BLaER1 treated with 17β-estradiol and CSF1 and Interleukin-3, amounts not matched to agents 10 nM and 100 nM (cell line): Measurements from ENCODE around the gene ZNF629.
A peak's percentile ranks its signal among the peaks of the same experiment; 100 is the strongest.

Experiments used
- H3K27ac ChIP-seq, 11 experiments: shearing (Covaris generic); formaldehyde crosslinking; 2 replicates each; pipeline ENCODE4 v1.8.1; 2022
- H3K27me3 ChIP-seq, 11 experiments: shearing (Covaris generic); formaldehyde crosslinking; 2 replicates each; pipeline ENCODE4 v1.8.1; 2022
- H3K36me3 ChIP-seq, 11 experiments: shearing (Covaris generic); formaldehyde crosslinking; 2 replicates each; pipeline ENCODE4 v1.8.1; 2022
- H3K4me1 ChIP-seq, 10 experiments: shearing (Covaris generic); formaldehyde crosslinking; 2 replicates each; pipeline ENCODE4 v1.8.1; 2022
- H3K4me2 ChIP-seq, 11 experiments: shearing (Covaris generic); formaldehyde crosslinking; 2 replicates each; pipeline ENCODE4 v1.8.1; 2022
- H3K4me3 ChIP-seq, 10 experiments: shearing (Covaris generic); formaldehyde crosslinking; 2 replicates each; pipeline ENCODE4 v1.8.1; 2022
- H3K9ac ChIP-seq, 11 experiments: shearing (Covaris generic); formaldehyde crosslinking; 2 replicates each; pipeline ENCODE4 v1.8.1; 2022
- H3K9me3 ChIP-seq, 11 experiments: shearing (Covaris generic); formaldehyde crosslinking; replicated peaks in 1 of 11; 2 replicates each; pipeline ENCODE4 v1.8.1; 2022
- H4K20me1 ChIP-seq, 11 experiments: shearing (Covaris generic); formaldehyde crosslinking; 2 replicates each; pipeline ENCODE4 v1.8.1; 2022
- Cebpa-rat ChIP-seq, 11 experiments: shearing (Covaris generic); IDR thresholded peaks; 2 replicates each; pipeline ENCODE4 v1.8.1; 2022

The ZNF629 gene

DNA sequence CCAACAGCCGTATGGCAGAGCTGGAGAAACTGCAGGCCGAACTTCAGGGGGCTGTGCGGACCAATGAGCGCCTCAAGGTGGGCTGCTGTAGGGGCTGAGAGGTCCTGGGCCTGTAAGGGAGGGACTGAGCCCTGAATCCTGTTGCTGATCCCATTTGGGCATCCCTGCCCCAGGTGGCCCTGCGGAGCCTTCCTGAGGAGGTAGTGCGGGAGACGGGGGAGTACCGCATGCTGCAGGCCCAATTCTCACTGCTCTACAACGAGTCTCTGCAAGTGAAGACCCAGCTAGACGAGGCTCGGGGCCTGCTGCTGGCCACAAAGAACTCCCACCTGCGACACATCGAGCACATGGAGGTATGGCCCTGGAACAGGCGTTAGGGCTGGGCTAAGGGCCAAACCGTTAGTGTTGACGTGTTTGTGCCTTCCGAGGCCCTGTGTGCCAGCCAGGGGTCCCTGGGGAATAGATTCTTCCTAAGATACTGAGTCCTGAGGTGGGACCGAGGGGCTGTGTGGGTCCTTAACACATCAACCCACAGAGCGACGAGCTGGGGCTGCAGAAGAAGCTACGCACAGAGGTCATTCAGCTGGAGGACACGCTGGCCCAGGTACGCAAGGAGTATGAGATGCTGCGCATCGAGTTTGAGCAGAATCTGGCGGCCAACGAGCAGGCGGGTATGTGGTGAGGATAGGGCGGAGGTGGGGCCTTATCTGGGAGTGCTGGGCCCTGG lies 20.6 kb downstream of the ZNF629 start:
- no peak overlapping the region for H3K4me2 ChIP-seq
- H3K27ac ChIP-seq, result no peak overlapping the region
- H3K9ac ChIP-seq, result peak overlapping the region in 4 of 11 experiments; percentile 1 to 87 (median 28); a peak in 3 of 22 replicates
- no peaks in the 10 kb centered on the region for H3K27me3 ChIP-seq
- no peaks in the 10 kb centered on the region for H3K9me3 ChIP-seq
- peaks cover 82 to 86% (median 84%) of the 10 kb centered on the region in 11 experiments for H3K36me3 ChIP-seq
- TF ChIP-seq Cebpa-rat (IDR thresholded peaks at IDR 0.05), result no peak
- H4K20me1 ChIP-seq, result peaks cover 0 to 73% (median 37%) of the 10 kb centered on the region in 11 experiments; a peak in 16 of 22 replicates
- H3K4me1 ChIP-seq, result peaks cover 12 to 21% (median 19%) of the 10 kb centered on the region in 10 experiments
- H3K4me3 ChIP-seq, result no peak overlapping the region

DNA sequence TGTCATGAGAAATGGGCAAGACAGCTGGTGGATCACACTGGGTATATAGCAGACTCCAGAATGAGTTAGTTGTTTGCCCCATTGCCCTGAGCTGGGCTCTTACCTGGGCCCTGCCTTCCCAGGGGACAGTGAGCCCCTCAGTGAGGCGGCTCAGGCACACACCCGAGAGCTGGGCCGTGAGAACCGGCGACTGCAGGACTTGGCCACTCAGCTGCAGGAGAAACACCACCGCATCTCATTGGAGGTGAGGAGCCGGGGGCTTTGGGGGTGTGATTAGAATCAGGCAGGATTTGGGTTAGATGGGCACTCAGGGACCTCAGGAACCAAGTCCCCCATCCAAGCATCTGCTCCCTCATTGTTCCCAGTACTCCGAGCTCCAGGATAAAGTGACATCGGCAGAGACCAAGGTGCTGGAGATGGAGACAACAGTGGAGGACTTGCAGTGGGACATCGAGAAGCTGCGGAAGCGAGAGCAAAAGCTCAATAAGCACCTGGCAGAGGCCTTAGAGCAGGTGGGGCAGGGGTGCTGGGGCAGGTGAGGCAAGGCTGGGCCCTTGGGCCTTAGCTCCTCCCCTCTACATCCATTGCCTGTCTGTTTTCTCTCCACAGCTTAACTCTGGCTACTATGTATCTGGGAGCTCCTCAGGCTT lies 22.1 kb downstream of the ZNF629 start:
- TF ChIP-seq Cebpa-rat (IDR thresholded peaks at IDR 0.05), result no peak

DNA sequence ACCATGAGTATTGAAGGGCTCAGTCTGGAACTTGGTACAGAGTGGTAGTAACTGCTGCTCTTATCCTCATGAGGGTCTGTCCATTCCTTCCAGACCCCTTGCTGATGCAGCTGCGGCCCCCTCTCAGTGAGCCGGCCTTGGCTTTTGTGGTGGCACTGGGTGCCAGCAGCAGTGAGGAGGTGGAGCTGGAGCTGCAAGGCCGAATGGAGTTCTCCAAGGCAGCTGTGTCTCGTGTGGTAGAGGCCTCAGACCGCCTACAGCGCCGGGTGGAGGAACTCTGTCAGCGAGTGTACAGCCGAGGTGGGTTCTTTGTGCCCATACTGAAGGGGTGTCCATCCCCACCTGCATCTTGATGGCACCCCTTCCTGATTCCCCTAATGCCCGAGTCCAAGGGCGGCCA lies 22.9 kb downstream of the ZNF629 start:
- Histone ChIP-seq H3K9ac (peak overlapping the region; percentile 4 to 93 (median 88); a peak in 17 of 22 replicates), H3K4me3 (peak overlapping the region in 2 of 10 experiments; percentile 85 to 88; a peak in 2 of 20 replicates), H3K9me3 (no peaks in the 10 kb centered on the region), H3K4me1 (peaks cover 34 to 43% (median 41%) of the 10 kb centered on the region in 10 experiments), H3K36me3 (peaks cover 61 to 76% (median 71%) of the 10 kb centered on the region in 11 experiments), H3K4me2 (peak overlapping the region in 10 of 11 experiments; percentile 88 to 99 (median 96); a peak in 16 of 22 replicates), H3K27me3 (no peaks in the 10 kb centered on the region), H4K20me1 (peaks cover 0 to 57% (median 37%) of the 10 kb centered on the region in 11 experiments; a peak in 16 of 22 replicates), H3K27ac (no peak overlapping the region)
- TF ChIP-seq Cebpa-rat (IDR thresholded peaks at IDR 0.05), result no peak

More for the DNA sequence above, 22.1 kb downstream of the ZNF629 start:
- Histone ChIP-seq H3K9me3 (no peaks in the 10 kb centered on the region), H3K27me3 (no peaks in the 10 kb centered on the region), H3K4me1 (peaks cover 26 to 35% (median 33%) of the 10 kb centered on the region in 10 experiments), H3K4me3 (no peak overlapping the region), H3K27ac (no peak overlapping the region), H3K4me2 (no peak overlapping the region), H4K20me1 (peaks cover 0 to 65% (median 37%) of the 10 kb centered on the region in 11 experiments; a peak in 16 of 22 replicates), H3K36me3 (peaks cover 69 to 77% (median 71%) of the 10 kb centered on the region in 11 experiments), H3K9ac (peak overlapping the region in 10 of 11 experiments; percentile 8 to 93 (median 88); a peak in 13 of 22 replicates)

DNA sequence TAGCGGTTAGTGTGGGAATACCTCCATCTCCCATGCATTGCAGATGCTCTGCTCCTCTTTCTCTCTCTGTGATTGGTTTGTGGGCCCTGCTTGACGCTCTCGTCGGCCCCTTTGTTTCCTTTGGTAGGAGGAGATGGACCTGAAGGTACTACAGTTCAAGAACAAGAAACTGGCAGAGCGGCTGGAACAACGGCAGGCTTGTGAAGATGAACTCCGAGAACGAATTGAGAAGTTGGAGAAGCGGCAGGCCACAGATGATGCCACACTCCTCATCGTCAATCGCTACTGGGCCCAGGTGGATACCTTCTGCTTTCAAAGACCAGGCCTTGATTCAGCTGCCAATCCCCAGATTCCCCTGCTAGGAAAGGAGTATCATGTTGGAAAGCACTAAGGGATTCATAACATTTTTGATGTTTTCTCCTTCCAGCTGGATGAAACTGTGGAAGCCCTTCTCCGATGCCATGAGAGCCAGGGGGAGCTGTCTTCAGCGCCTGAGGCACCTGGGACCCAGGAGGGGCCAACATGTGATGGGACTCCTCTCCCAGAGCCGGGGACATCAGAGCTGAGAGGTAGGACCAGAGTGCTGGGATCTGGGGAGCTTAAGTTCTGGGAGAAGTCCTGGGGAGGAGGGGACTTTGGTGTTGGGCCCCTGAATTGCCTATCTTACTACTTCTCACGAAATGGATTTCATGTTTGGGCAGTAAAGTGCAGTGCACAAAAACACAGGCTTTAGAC lies 23.8 kb downstream of the ZNF629 start:
- peaks cover 51 to 72% (median 62%) of the 10 kb centered on the region in 11 experiments for H3K36me3 ChIP-seq
- no peak for TF ChIP-seq Cebpa-rat (IDR thresholded peaks at IDR 0.05)
- peaks cover 44 to 53% (median 50%) of the 10 kb centered on the region in 10 experiments for H3K4me1 ChIP-seq
- peak overlapping the region; percentile 77 to 93 (median 88) for H3K9ac ChIP-seq
- peaks cover 0 to 48% (median 31%) of the 10 kb centered on the region in 11 experiments; a peak in 16 of 22 replicates for H4K20me1 ChIP-seq
- H3K4me2 ChIP-seq, result peak overlapping the region; percentile 88 to 100 (median 97)
- no peaks in the 10 kb centered on the region for H3K27me3 ChIP-seq
- peak overlapping the region in 10 of 11 experiments; percentile 71 to 86 (median 82); a peak in 21 of 22 replicates for H3K27ac ChIP-seq
- peak overlapping the region; percentile 68 to 96 (median 88) for H3K4me3 ChIP-seq
- H3K9me3 ChIP-seq, result no peaks in the 10 kb centered on the region

DNA sequence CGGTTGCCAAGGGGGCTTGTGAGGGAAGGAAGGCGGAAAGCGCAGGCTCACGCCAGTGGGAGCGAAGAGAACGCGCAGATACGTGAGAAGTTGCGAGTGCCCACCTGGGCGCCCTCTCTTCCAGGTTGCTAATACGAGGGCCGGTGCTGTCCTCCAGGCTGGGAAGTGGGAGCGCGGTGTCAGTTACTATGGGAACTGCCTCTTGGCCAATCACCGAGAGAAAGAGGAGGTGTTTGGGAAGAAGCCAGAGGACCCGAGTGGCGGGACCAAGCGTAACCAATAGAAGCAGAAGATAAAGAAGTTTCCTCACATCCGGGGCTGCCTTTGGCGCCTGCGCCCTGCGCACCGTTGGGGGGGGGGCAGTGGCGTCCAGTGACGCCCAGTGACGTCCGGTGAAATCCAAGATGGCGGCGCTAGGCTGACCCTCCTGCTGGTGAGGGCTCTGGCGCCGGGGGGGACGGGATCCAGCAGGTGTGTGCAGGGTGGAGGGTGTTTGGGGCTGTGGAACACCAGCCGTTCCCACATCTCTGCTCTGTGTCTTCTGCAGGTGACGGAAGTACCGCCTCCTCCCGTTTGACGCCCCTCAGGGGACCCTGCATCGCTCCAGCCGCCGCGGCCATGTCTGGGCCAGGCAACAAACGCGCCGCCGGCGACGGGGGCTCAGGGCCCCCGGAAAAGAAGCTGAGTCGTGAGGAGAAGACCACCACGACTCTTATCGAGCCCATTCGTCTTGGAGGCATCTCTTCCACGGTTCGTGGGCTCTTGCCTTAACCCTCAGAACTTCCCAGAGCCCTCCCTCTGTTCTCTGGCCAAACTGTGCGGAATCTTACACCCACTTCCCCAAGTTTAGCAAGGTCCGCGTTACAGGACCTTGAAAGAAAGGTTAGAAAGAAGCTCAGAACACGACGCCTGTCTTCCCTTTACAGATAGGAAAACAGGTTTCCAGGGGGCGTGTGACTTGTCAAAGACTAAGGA lies 24.8 kb downstream of the ZNF629 start, which contains the start of the genes CFAP119 and RNF40:
CFAP119 (minus strand) TSS at position 135 of the 975 bp plus-strand sequence. CDS start 314 bp downstream, outside the sequence.
RNF40 (plus strand) TSS at position 395 of the 975 bp plus-strand sequence; CDS start at position 619, 224 bp downstream.
- Histone ChIP-seq H3K4me1 (peaks cover 45 to 60% (median 52%) of the 10 kb centered on the region in 10 experiments), H3K36me3 (peaks cover 47 to 72% (median 58%) of the 10 kb centered on the region in 11 experiments)
- peak in 3 of 11 experiments; percentile 45 to 58 (median 46); a peak in 5 of 22 replicates for TF ChIP-seq Cebpa-rat (IDR thresholded peaks at IDR 0.05)

DNA sequence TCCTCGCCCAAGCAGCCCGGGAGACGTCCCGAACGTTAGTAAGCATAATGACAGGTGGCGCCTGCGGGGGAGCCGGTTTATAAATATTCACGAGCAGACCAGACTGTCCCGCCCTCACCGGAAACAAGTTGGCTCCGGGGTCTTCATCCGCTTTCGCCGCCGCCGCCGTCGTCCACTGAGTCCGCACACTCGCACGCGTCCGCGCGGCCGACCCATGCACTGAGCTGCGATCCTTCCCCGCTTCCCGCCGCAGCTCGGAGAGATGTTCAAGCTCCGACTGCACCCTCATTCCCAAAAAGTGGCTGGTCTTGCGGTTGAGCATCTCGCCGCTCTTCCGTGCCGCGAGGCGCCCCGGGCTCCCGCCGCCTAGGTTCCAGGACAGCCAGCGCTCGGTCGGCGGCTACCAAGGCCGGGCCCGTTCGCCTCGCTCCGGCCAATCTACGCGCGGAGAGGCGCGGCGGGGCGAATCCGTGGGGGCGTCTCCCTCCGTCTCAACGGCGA lies 25.5 kb downstream of the ZNF629 start:
- H3K36me3 ChIP-seq, result peaks cover 47 to 72% (median 58%) of the 10 kb centered on the region in 11 experiments
- H3K27ac ChIP-seq, result peak overlapping the region in 10 of 11 experiments; percentile 60 to 86 (median 76); a peak in 20 of 22 replicates

More for the DNA sequence above, 24.8 kb downstream of the ZNF629 start, which contains the start of the genes CFAP119 and RNF40:
- H3K4me2 ChIP-seq, result peak within 1 kb of the TSS; percentile 90 to 100 (median 97)
- peak within 1 kb of the TSS; percentile 77 to 93 (median 88) for H3K9ac ChIP-seq
- H4K20me1 ChIP-seq, result peaks cover 0 to 44% (median 26%) of the 10 kb centered on the region in 11 experiments; a peak in 15 of 22 replicates
- peak within 1 kb of the TSS; percentile 65 to 86 (median 81) for H3K27ac ChIP-seq
- H3K4me3 ChIP-seq, result peak within 1 kb of the TSS; percentile 68 to 96 (median 88)
- no peaks in the 10 kb centered on the region for H3K9me3 ChIP-seq
- no peaks in the 10 kb centered on the region for H3K27me3 ChIP-seq

More for the DNA sequence above, 25.5 kb downstream of the ZNF629 start:
- H3K27me3 ChIP-seq, result no peaks in the 10 kb centered on the region
- H3K4me3 ChIP-seq, result peak overlapping the region; percentile 68 to 96 (median 88)
- H3K9me3 ChIP-seq, result no peaks in the 10 kb centered on the region
- H4K20me1 ChIP-seq, result peaks cover 0 to 45% (median 26%) of the 10 kb centered on the region in 11 experiments; a peak in 15 of 22 replicates
- H3K9ac ChIP-seq, result peak overlapping the region; percentile 64 to 93 (median 88)
- no peak for TF ChIP-seq Cebpa-rat (IDR thresholded peaks at IDR 0.05)
- H3K4me2 ChIP-seq, result peak overlapping the region; percentile 90 to 99 (median 97)
- peaks cover 45 to 60% (median 52%) of the 10 kb centered on the region in 10 experiments for H3K4me1 ChIP-seq
